Measurements from ENCODE around the gene LRRC36. TPM values are rescaled to one million over a fixed set of nuclear protein-coding genes. Genes with fewer than 3 reads are reported as not detected.

The LRRC36 gene
- polyA plus RNA-seq, 1 donor (not counting 4 experiments of a cell fraction or from before 2014, with no cell fraction given), result not detected

GRCh38 chr16:67421030-67421429 lies 94.4 kb downstream of the LRRC36 start:
- Histone ChIP-seq H3K79me2 (ENCODE audit: control insufficient read depth, insufficient read depth, low read length) (no peaks in the 10 kb centered on the region), H2AFZ (ENCODE audit: control insufficient read depth, low read length) (no peak overlapping the region), H3K4me2 (ENCODE audit: control insufficient read depth, extremely low read depth, insufficient read depth, low read depth, low read length) (no peak overlapping the region), H3K4me1 (ENCODE audit: control insufficient read depth, extremely low read depth, insufficient read depth, low read length) (peaks cover 4% of the 10 kb centered on the region), H3K27me3 (ENCODE audit: control insufficient read depth, extremely low read depth, insufficient read depth, low read length) (peaks cover 16% of the 10 kb centered on the region), H3K9ac (ENCODE audit: control insufficient read depth, extremely low read depth, insufficient read depth, low read length) (no peak overlapping the region), H3K4me3 (ENCODE audit: control insufficient read depth in 2 of 3, extremely low read depth in 1 of 3, insufficient read depth in 2 of 3, low read depth in 1 of 3, low read length in 3 of 3) (no peak overlapping the region), H3K27ac (ENCODE audit: control insufficient read depth, insufficient read depth, low read length) (no peak overlapping the region), H3K9me1 (ENCODE audit: control insufficient read depth, extremely low read depth, insufficient read depth, low read length) (no peaks in the 10 kb centered on the region), H4K20me1 (ENCODE audit: control insufficient read depth, extremely low read depth, insufficient read depth, low read length) (no peaks in the 10 kb centered on the region), H3K36me3 (ENCODE audit: control insufficient read depth in 2 of 2, extremely low read depth in 1 of 2, insufficient read depth in 2 of 2, low read length in 2 of 2) (no peaks in the 10 kb centered on the region), H3K9me3 (ENCODE audit: control insufficient read depth, low read depth, low read length) (no peaks in the 10 kb centered on the region)
- no peak for FAIRE-seq
- DNase-seq (ENCODE audit: low read depth, low spot score), result no peak
- dilution Hi-C loops (cut with MboI; ENCODE audit: extremely low pct_ligation_motif_present, low sequenced_read_pairs), result no loop called here
- TF ChIP-seq CTCF (optimal IDR thresholded peaks at IDR 0.05 in 1 of 3, IDR thresholded peaks at IDR 0.05 in 1 of 3, conservative IDR thresholded peaks at IDR 0.05 in 1 of 3; ENCODE audit: extremely low read depth in 1 of 3, insufficient read depth in 2 of 3, low read length in 3 of 3), result no peak
- TF ChIP-seq EZH2 (IDR thresholded peaks at IDR 0.05; ENCODE audit: low read length), result no peak

- no peak overlapping the region for H3K4me3 ChIP-seq (ENCODE audit: control insufficient read depth in 2 of 3, extremely low read depth in 1 of 3, insufficient read depth in 2 of 3, low read depth in 1 of 3, low read length in 3 of 3)
- no peaks in the 10 kb centered on the region for H4K20me1 ChIP-seq (ENCODE audit: control insufficient read depth, extremely low read depth, insufficient read depth, low read length)
- FAIRE-seq, result no peak
- H3K4me2 ChIP-seq (ENCODE audit: control insufficient read depth, extremely low read depth, insufficient read depth, low read depth, low read length), result no peak overlapping the region
- H3K9me3 ChIP-seq (ENCODE audit: control insufficient read depth, low read depth, low read length), result no peaks in the 10 kb centered on the region
- H3K4me1 ChIP-seq (ENCODE audit: control insufficient read depth, extremely low read depth, insufficient read depth, low read length), result no peaks in the 10 kb centered on the region
- dilution Hi-C loops (cut with MboI; ENCODE audit: extremely low pct_ligation_motif_present, low sequenced_read_pairs), result no loop called here
- no peaks in the 10 kb centered on the region for H3K79me2 ChIP-seq (ENCODE audit: control insufficient read depth, insufficient read depth, low read length)
- no peak for DNase-seq (ENCODE audit: low read depth, low spot score)
- H3K27me3 ChIP-seq (ENCODE audit: control insufficient read depth, extremely low read depth, insufficient read depth, low read length), result peaks cover 16% of the 10 kb centered on the region
- no peak for TF ChIP-seq CTCF (optimal IDR thresholded peaks at IDR 0.05 in 1 of 3, IDR thresholded peaks at IDR 0.05 in 1 of 3, conservative IDR thresholded peaks at IDR 0.05 in 1 of 3; ENCODE audit: extremely low read depth in 1 of 3, insufficient read depth in 2 of 3, low read length in 3 of 3)
- no peak for TF ChIP-seq EZH2 (IDR thresholded peaks at IDR 0.05; ENCODE audit: low read length)
- H3K9me1 ChIP-seq (ENCODE audit: control insufficient read depth, extremely low read depth, insufficient read depth, low read length), result no peaks in the 10 kb centered on the region
- no peak overlapping the region for H3K9ac ChIP-seq (ENCODE audit: control insufficient read depth, extremely low read depth, insufficient read depth, low read length)
- no peak overlapping the region for H3K27ac ChIP-seq (ENCODE audit: control insufficient read depth, insufficient read depth, low read length)
- H3K36me3 ChIP-seq (ENCODE audit: control insufficient read depth in 2 of 2, extremely low read depth in 1 of 2, insufficient read depth in 2 of 2, low read length in 2 of 2), result no peaks in the 10 kb centered on the region
- no peak overlapping the region for H2AFZ ChIP-seq (ENCODE audit: control insufficient read depth, low read length)
These were observed 96.4 kb downstream of the LRRC36 start for GRCh38 chr16:67423015-67423414.

Data from keratinocyte (primary cell).